GM12875 (cell line): Measurements from ENCODE around the gene HSP90AB1.

ENCODE experiments used
- H3K4me3 ChIP-seq: one replicate; pipeline ENCODE4 v1.5.1; 2011; ENCODE audit warnings: low read depth, low read length, control low read depth
- CTCF ChIP-seq: IDR thresholded peaks from 2 replicates; pipeline ENCODE4 v1.5.1; 2011; ENCODE audit warnings: low read depth, mild to moderate bottlenecking, control low read depth, inconsistent platforms, low read length, moderate library complexity, borderline replicate concordance; ENCODE audit not compliant: insufficient read depth

Gene HSP90AB1

GRCh38 chr6:44268095-44268628, 21.3 kb downstream of the HSP90AB1 start:
- TF ChIP-seq CTCF, result peak; percentile 91
- H3K4me3 ChIP-seq, result no peak overlapping the region

- no peak overlapping the region for H3K4me3 ChIP-seq
- TF ChIP-seq CTCF, result no peak
These were observed 22.4 kb downstream of the HSP90AB1 start for GRCh38 chr6:44269178-44269920.

- no peak within 1 kb of the TSS for H3K4me3 ChIP-seq
- TF ChIP-seq CTCF, result no peak
These were observed 23.1 kb downstream of the HSP90AB1 start, which contains the start of gene TMEM151B for GRCh38 chr6:44269921-44270525. Gene TMEM151B (plus strand): TSS chr6:44270450. CDS start chr6:44270743, 293 bp downstream.

- H3K4me3 ChIP-seq, result no peak overlapping the region
- no peak for TF ChIP-seq CTCF
These were observed 23.9 kb downstream of the HSP90AB1 start for GRCh38 chr6:44270526-44271405.

- no peak overlapping the region for H3K4me3 ChIP-seq
- TF ChIP-seq CTCF, result no peak
These were observed 24.5 kb downstream of the HSP90AB1 start for GRCh38 chr6:44271406-44271723.

- no peak for TF ChIP-seq CTCF
- H3K4me3 ChIP-seq, result no peak overlapping the region
These were observed 25.0 kb downstream of the HSP90AB1 start for GRCh38 chr6:44271914-44272313.
